Peyer's patch (tissue), 4 donors: ENCODE data around the gene STK17B. TPM values are rescaled to one million over a fixed set of nuclear protein-coding genes. Genes with fewer than 3 reads are reported as not detected.

Experiments
- DNase-seq, 3 donors: peaks; one replicate each; pipeline ENCODE4 v3.0.0-alpha.2; 2017 to 2019
- H3K27ac ChIP-seq, 4 donors: fragments of 200-600 bp; sonication (generic); one replicate each; pipeline ENCODE4 v1.5.1; 2016 to 2019
- H3K27me3 ChIP-seq, 2 donors: fragments of 200-600 bp; sonication (generic); one replicate each; pipeline ENCODE4 v1.5.1; 2019
- H3K36me3 ChIP-seq, 3 donors: fragments of 200-600 bp; sonication (generic); one replicate each; pipeline ENCODE4 v1.5.1; 2016 to 2019
- H3K4me1 ChIP-seq, 4 donors: fragments of 200-600 bp; sonication (generic); one replicate each; pipeline ENCODE4 v1.5.1; 2016 to 2019
- H3K4me3 ChIP-seq, 4 donors: fragments of 200-600 bp; sonication (generic); 1 replicate in 3 of 4; 2 replicates in 1 of 4; pipeline ENCODE4 v1.5.1; 2016 to 2019; ENCODE audit warnings: mild to moderate bottlenecking in 1 of 4
- H3K9me3 ChIP-seq, 4 donors: fragments of 200-600 bp; sonication (generic); one replicate each; pipeline ENCODE4 v1.5.1; 2016 to 2019; ENCODE audit warnings: mild to moderate bottlenecking in 1 of 4
- CTCF ChIP-seq, 6 experiments: fragments of 450-650 bp in 4 of 6; fragments of 200-600 bp in 2 of 6; sonication (generic) in 1 of 6; IDR thresholded peaks; one replicate each; pipeline ENCODE4 v1.5.1; 2017 to 2019; ENCODE audit warnings: antibody characterized with exemption in 6 of 6, mild to moderate bottlenecking in 3 of 6, moderate library complexity in 1 of 6
- POLR2A ChIP-seq, 2 donors: fragments of 450-650 bp; IDR thresholded peaks; one replicate each; pipeline ENCODE4 v1.5.1; 2017; ENCODE audit warnings: antibody characterized with exemption in 2 of 2, mild to moderate bottlenecking in 2 of 2, moderate library complexity in 2 of 2
- total RNA-seq, 4 donors: library from RNA; depleted of rRNA; stranded (reverse); fragments of >200 nt; gene quantifications; one replicate each; pipeline ENCODE4 v1.1.0, GENCODE V29; 2016

The STK17B gene
- total RNA-seq, 4 donors from 2014 or later = 47.3 to 123 (median 56.3) TPM

- Histone ChIP-seq H3K27me3 (no peaks in the 10 kb centered on the region), H3K4me3 (no peak overlapping the region), H3K9me3 (no peaks in the 10 kb centered on the region), H3K4me1 (peaks cover 0 to 5% (median 0%) of the 10 kb centered on the region in 4 donors), H3K36me3 (no peaks in the 10 kb centered on the region), H3K27ac (peak overlapping the region; percentile 35 to 99 (median 94))
- no peak for TF ChIP-seq POLR2A (IDR thresholded peaks at IDR 0.05)
- peak in 2 of 3 donors; percentile 86 to 94 for DNase-seq
These were observed 4.9 kb upstream of the STK17B start for GRCh38 chr2:196176142-196176738.

- no peak for TF ChIP-seq CTCF (IDR thresholded peaks at IDR 0.05)
- no peak for TF ChIP-seq POLR2A (IDR thresholded peaks at IDR 0.05)
- H3K4me1 ChIP-seq = peaks cover 0 to 5% (median 0%) of the 10 kb centered on the region in 4 donors
- no peaks in the 10 kb centered on the region for H3K27me3 ChIP-seq
- peak overlapping the region in 1 of 4 donors; percentile 4 for H3K4me3 ChIP-seq
- H3K9me3 ChIP-seq = no peaks in the 10 kb centered on the region
- DNase-seq = no peak
- no peaks in the 10 kb centered on the region for H3K36me3 ChIP-seq
- peak overlapping the region; percentile 37 to 99 (median 94) for H3K27ac ChIP-seq
These were observed 3.0 kb upstream of the STK17B start for GRCh38 chr2:196174404-196174803.

- Histone ChIP-seq H3K27me3 (no peaks in the 10 kb centered on the region), H3K9me3 (no peaks in the 10 kb centered on the region), H3K36me3 (no peaks in the 10 kb centered on the region), H3K4me1 (peaks cover 0 to 5% (median 0%) of the 10 kb centered on the region in 4 donors), H3K4me3 (no peak overlapping the region), H3K27ac (peak overlapping the region; percentile 72 to 99 (median 94))
- no peak for TF ChIP-seq POLR2A (IDR thresholded peaks at IDR 0.05)
- no peak for TF ChIP-seq CTCF (IDR thresholded peaks at IDR 0.05)
- DNase-seq = no peak
These were observed 2.1 kb upstream of the STK17B start for GRCh38 chr2:196173505-196173904.

- H3K36me3 ChIP-seq = no peaks in the 10 kb centered on the region
- H3K27me3 ChIP-seq = no peaks in the 10 kb centered on the region
- peak overlapping the region; percentile 72 to 99 (median 94) for H3K27ac ChIP-seq
- DNase-seq = no peak
- TF ChIP-seq POLR2A (IDR thresholded peaks at IDR 0.05) (no peak), CTCF (IDR thresholded peaks at IDR 0.05) (no peak)
- H3K9me3 ChIP-seq = no peaks in the 10 kb centered on the region
- H3K4me3 ChIP-seq = no peak overlapping the region
- peaks cover 0 to 5% (median 0%) of the 10 kb centered on the region in 4 donors for H3K4me1 ChIP-seq
These were observed 1.6 kb upstream of the STK17B start for GRCh38 chr2:196172951-196173350.

- Histone ChIP-seq H3K9me3 (no peaks in the 10 kb centered on the region), H3K4me3 (peak overlapping the region; percentile 64 to 99 (median 88)), H3K27me3 (no peaks in the 10 kb centered on the region), H3K4me1 (peaks cover 0 to 5% (median 0%) of the 10 kb centered on the region in 4 donors), H3K27ac (peak overlapping the region; percentile 72 to 99 (median 94)), H3K36me3 (no peaks in the 10 kb centered on the region)
- no peak for DNase-seq
- TF ChIP-seq POLR2A (IDR thresholded peaks at IDR 0.05) (no peak), CTCF (IDR thresholded peaks at IDR 0.05) (no peak)
These were observed 568 bp upstream of the STK17B start for GRCh38 chr2:196171946-196172345.

- Histone ChIP-seq H3K27me3 (no peaks in the 10 kb centered on the region), H3K36me3 (no peaks in the 10 kb centered on the region), H3K4me1 (peaks cover 0 to 5% (median under 1%) of the 10 kb centered on the region in 4 donors), H3K4me3 (peak overlapping the region; percentile 64 to 99 (median 88)), H3K27ac (peak overlapping the region; percentile 92 to 99 (median 96)), H3K9me3 (no peaks in the 10 kb centered on the region)
- TF ChIP-seq CTCF (IDR thresholded peaks at IDR 0.05) (no peak), POLR2A (IDR thresholded peaks at IDR 0.05) (no peak)
- peak in 1 of 3 donors; percentile 71 for DNase-seq
These were observed 651 bp downstream of the STK17B start for GRCh38 chr2:196170606-196171247.
